Central memory CD4-positive, alpha-beta T cell (primary cell): ENCODE data around the gene SMLR1.
A peak's percentile ranks its signal among the peaks of the same experiment; 100 is the strongest.
"Not testable (repeated sequence)": the region's sequence is repeated elsewhere in the genome, so short reads cannot be mapped to it uniquely, and the experiment has no call there.

Experiments used
- DNase-seq: peaks from one replicate; pipeline ENCODE4 v3.0.0; 2022
- total RNA-seq, 3 experiments: gene quantifications; one replicate each; lab custom pipeline; 2026; lab: John Stamatoyannopoulos, UW

Gene SMLR1
- total RNA-seq, result 0 reads per million in 3 experiments

GRCh38 chr6:130827247-130828149 lies at the start of gene SMLR1:
TSS of gene SMLR1 (plus strand) at chr6:130827406. CDS start at chr6:130827414, 8 bp downstream.
- no peak for DNase-seq

DNA sequence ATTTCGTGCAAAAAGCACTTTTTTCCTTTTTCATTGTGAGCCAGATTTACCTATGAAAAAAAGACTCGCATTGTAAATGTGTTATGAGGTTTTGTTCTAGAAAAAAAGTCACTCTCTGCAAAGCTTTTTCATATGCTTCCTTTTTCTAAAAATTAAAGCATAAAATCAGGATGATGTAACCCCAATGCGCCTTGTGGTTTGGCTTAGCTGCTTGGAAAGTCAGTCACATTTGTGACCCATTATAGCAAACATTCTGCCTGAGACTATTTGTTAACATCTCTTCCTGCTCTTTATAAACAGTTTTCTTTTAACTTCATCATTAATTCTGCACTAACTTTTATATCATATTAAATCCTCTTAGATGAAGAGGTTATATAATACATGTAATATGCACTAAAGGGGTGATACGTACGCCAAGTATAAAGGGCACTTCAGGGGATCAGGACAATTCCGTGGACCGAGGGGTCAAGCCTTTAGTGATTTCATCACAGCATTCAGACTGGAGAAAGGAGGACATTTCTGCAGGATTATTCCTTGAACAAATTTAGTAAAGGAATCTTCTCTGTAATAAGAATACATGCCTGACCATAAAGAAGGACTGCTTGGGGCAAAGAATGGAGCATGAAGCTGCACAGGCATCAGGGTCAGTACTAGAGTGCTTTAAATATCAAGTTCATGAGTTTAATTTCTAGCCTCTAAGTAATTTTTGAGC lies 48.1 kb upstream of the SMLR1 start:
- no peak for DNase-seq

GRCh38 chr6:130779658-130780033 lies 47.6 kb upstream of the SMLR1 start:
- no peak for DNase-seq

DNA sequence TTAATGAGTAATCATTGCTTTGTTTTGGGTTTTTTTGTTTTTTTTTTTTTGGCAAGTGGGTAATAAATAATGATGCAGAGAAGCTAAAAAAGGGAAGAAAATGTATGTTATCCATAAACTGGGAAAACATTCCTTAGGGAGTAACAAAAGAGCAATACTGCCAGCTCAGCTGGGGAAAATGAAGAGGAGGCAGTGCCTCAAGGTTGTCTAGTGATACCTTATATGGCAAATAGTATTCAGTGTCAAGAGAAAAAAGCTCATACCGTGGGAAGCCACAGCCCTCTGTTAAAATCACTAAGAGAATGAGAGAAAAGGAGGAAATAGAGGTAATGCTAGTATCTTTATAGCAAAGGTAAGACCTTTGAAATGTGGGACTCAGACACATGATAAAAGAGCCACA lies 47.1 kb upstream of the SMLR1 start:
- DNase-seq, result no peak

- peak; percentile 19 for DNase-seq
These were observed 45.6 kb upstream of the SMLR1 start for GRCh38 chr6:130781557-130781956.

DNA sequence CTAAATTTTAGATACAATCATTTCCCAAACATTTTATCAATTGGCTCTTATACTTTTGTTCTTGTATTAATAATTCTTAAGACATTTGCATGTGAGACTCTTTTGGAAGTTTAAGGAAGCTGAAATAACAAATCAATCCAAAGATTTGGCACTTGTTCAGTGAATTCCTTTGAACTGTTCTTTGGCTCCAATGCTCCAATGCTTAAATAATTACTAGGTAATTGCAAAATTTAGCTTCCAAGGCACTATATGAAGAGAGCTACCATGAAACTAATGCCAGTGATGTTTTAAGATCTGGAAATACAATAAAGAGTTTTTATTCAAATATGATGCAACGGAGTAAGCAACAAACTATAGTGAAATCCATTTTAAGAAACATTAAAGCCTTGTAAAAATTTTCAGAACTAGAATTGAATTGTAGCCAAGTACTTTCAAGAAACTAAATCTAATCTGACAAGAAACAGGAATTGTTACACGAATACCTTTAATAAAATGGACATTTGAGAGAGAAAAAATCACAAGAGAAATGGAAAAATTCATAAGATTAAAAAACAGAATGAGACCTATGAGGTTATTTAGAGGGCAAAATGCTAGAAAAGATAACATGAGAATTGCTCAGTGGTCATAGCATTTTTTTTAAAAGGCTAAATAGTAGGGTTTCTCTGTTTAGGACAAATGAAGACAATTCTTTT lies 43.6 kb upstream of the SMLR1 start:
- no peak for DNase-seq

DNA sequence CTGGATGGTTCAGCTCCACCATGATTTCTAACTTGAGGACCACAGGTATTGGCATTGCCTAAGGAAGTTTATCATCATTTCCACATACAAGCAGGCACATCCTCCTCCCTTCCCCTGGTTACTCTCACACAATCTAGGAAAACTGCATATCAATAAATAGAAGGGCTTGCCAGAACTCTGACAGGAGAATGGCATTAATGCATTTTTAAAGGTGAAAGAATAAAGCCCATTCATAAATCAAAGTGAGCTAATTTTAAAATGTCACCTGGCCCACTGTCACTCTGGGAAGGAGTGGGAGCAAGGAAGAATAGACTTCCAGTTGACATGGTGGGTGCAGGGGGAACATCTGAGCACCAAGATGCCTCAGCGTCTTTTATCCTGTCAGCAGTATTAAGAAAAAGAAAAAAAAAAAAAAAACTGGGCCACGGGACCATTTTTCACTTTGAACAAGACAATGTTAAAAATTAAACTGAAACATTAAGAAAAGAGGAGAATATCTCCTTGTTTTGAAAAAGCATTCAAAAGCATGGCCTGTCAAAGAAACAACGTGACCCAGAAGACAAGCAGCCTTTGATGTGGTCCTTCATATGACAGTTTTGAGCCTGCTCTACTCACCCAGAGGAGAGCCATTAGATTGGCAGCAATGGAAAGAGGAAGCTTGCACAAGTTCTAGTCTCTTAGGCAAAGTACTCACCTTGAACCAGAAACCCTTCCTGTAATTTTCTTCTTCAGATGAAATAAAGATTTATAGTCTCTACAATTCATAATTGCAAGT lies 39.3 kb upstream of the SMLR1 start:
- DNase-seq, result no peak

DNA sequence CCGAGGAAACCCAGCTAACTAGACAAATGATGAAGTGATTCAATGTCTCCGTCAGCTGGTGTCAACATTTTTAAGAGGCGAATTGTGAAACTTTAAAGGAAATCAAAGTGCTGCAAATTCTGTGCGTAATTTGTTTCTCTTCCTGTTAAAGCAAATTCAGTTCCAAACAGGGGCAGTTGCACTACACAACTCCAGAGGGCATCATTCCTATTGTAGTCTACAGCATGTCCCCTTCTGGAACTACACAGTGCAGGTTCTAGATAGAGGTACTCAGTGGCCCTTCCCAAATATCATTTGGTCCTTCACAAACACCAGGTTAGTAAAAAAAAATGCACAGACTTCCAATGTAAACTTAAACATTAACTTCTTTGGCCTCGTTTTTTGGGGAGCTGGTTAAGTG lies 38.3 kb upstream of the SMLR1 start:
- no peak for DNase-seq

- no peak for DNase-seq
These were observed 33.1 kb upstream of the SMLR1 start for GRCh38 chr6:130794010-130794697.

DNA sequence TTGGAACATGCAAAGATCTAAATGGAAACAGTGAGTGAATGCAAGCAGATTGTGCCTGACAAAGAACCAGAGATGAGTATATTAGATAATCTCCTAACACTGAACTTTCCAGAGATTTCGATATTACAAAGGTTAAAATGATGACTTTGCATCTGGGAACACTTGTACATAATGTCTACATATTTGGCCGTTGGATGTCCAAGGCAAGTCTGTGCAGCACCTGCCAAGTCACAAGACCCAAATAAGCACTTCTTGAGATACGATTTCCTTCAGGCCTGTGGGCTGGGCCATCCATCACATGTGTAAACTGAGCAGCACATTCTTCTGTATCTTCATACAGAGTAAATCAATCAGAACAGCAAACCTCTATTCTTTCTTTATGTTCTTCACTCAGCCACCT lies 32.5 kb upstream of the SMLR1 start:
- DNase-seq, result no peak

DNA sequence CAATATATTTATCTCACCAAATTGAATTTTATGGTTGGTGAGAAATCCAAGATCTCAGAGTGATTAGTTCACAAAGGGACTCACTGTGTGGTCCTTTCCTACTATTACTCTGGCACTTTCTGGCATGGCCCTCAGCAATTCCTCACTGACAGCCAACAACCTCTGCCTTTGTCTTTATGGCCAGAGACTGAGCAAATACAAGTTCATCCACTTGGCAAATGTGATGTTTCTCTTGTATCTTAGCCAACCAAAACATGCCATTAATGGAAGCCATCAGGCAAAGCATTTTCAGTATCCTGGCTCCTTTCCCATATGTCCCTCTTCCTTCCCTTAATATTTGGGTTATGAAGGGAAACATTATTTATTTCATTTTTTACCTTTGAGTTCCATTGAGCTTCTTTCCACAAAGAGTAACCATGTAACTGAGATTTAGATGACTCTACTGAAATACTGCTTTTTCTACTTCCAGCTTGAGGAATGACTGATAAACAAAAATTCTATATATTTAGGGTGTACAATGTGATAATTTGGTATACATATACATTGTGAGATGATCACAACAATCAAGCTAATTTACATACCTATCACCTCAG lies 30.8 kb upstream of the SMLR1 start:
- DNase-seq, result no peak

DNA sequence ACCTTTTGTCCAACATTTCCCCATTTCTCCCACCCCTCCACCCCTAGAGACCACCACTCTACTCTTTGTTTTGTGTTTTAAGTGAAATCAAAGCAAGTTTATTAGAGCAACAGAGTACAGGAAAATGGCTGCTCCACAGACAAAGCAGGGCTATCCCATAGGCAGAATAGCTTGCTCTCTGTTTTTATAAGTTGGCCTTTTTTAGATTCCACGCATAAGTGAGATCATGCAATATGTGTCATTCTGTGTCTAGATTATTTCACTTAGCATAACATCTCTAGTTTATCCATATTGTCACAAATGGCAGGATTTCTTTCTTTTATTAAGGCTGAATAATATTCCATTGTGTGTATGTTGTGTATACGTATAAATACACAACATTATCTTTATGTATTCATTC lies 30.1 kb upstream of the SMLR1 start:
- no peak for DNase-seq

- DNase-seq, result not testable (repeated sequence)
These were observed 25.8 kb upstream of the SMLR1 start for GRCh38 chr6:130801368-130801767.

GRCh38 chr6:130810307-130811030 lies 16.7 kb upstream of the SMLR1 start:
- DNase-seq, result no peak

- no peak for DNase-seq
These were observed 15.3 kb upstream of the SMLR1 start for GRCh38 chr6:130811932-130812331.

DNA sequence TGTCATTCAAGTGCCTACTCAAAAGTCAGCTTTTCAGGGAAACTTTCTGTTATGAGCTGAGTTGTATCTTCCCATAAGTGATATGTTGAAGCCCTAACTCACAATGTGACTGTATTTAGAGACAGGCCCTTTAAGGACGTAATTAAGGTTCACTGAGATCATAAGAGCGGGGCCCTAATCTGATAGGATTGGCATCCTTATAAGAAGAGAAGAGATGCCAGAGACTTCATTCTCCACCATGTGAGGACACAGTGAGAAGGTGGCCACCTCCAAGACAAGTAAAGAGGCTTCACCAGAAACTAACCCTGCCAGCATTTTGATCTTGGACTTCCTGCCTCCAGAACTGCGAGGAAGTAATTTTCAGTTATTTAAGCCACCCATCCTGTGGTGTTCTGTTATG lies 12.7 kb upstream of the SMLR1 start:
- no peak for DNase-seq

DNA sequence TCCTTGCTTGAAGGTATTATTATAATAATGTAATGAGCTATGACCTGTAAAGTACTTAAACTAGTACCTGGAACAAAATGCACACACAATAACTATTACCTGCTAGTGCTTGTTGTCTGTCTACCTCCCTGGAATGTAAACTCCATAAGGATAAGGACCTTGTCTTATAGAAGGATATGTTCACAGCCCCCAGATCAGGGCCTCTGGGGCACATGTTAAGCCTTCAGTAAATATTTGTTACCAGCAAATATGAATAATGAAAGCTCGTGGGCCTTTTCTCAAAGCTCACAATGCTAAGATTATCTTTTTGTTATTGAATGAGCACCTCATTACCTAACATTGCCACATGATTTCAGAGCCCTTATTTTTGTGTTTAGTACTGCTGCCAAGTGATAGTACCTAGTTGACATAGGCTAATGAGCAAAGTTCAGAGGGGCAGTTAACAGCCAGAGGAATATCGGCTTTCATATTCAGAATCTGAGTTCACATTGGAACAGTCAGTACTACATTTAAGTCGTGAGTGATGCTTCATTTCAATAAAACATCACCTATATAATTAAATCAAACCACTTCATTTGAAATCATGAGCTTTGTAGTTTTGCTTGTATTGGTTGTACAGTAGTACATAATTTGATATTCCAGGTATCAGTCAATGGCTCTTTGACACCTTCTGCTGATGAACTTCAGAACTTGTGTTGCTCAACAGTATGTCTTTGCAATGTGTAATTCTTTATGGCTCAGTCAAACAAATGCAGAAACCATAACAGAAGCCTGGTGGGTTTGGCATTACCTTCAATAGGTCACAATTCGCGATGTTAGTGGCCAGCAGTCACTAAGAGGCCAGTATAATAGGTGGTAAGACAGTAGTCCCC lies 11.8 kb upstream of the SMLR1 start:
- no peak for DNase-seq

GRCh38 chr6:130822736-130823135 lies 4.5 kb upstream of the SMLR1 start:
- no peak for DNase-seq

GRCh38 chr6:130824978-130825694 lies 2.1 kb upstream of the SMLR1 start:
- no peak for DNase-seq
